Measurements from ENCODE around the gene NT5M. TPM values are rescaled to one million over a fixed set of nuclear protein-coding genes. Genes with fewer than 3 reads are reported as not detected.
A peak's percentile ranks its signal among the peaks of the same experiment; 100 is the strongest.

The NT5M gene
- total RNA-seq, 1 experiment from 2014 or later: 23.6 TPM

GRCh38 chr17:17351901-17352781 is 49.0 kb downstream of the NT5M start:
- H3K9ac ChIP-seq (ENCODE audit: low read length): no peak overlapping the region
- H3K4me1 ChIP-seq (ENCODE audit: low read length): peaks cover 3% of the 10 kb centered on the region
- H3K79me2 ChIP-seq (ENCODE audit: low read length): no peaks in the 10 kb centered on the region
- no peaks in the 10 kb centered on the region for H3K36me3 ChIP-seq (ENCODE audit: insufficient read depth, low read length)
- no peak overlapping the region for H3K27ac ChIP-seq (ENCODE audit: low read length)
- no peaks in the 10 kb centered on the region for H3K27me3 ChIP-seq (ENCODE audit: low read length)
- no peak for DNase-seq
- H3K9me3 ChIP-seq (ENCODE audit: low read length): no peaks in the 10 kb centered on the region
- H3K9me2 ChIP-seq (replicated peaks; ENCODE audit: insufficient read depth, low read length): no peaks in the 10 kb centered on the region
- no peak overlapping the region for H2AFZ ChIP-seq (ENCODE audit: low read length)
- 0 out of 2 replicates have a peak, but pooled peaks cover 2% of the 10 kb centered on the region for H4K20me1 ChIP-seq (ENCODE audit: insufficient read depth, low read depth, low read length)
- no peak overlapping the region for H3K4me3 ChIP-seq (ENCODE audit: low read length)
- no peak overlapping the region for H3K4me2 ChIP-seq (ENCODE audit: low read depth, low read length, poor library complexity, severe bottlenecking)

DNA sequence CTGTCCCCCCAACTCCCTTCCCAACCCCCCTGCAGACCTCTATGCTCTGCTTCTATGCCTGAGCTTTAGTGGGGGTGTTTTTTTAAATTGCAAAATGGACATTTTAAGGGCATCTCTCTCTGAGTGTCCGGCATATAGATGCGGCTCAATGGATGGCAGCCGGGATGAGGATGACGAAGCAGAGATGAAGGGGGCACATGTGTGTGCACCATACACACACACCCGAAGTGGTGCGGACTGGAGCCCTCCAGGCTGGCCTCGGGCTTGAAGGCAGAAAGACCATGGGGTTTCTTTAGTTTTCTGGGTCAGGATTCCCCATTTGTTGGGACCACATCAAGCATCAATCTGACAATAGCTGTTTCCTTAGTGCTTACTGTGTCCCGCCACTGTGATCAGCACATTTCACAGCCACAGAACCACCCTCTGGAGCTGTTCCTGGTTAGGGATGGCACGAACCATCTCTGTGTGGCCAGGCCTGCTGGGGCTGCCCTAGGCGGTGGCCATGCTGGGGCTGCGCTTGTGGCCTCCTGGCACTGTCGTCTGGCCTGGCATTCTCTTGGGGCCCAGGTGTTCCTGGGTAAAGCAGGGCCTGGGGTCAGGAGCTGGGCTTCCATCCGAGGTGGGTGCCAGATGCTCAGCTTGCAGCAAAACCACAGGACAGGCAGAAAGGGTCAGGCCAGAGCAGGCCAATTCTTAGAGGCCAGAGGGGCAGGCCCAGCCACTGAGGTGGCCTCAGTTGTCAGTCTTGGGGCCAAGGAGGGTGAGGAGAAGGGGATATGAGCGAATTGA is 49.9 kb downstream of the NT5M start:
- H3K36me3 ChIP-seq (ENCODE audit: insufficient read depth, low read length): no peaks in the 10 kb centered on the region
- no peaks in the 10 kb centered on the region for H3K27me3 ChIP-seq (ENCODE audit: low read length)
- H3K4me3 ChIP-seq (ENCODE audit: low read length): no peak overlapping the region
- H3K4me1 ChIP-seq (ENCODE audit: low read length): peaks cover 3% of the 10 kb centered on the region
- H3K9ac ChIP-seq (ENCODE audit: low read length): no peak overlapping the region
- H3K4me2 ChIP-seq (ENCODE audit: low read depth, low read length, poor library complexity, severe bottlenecking): no peak overlapping the region
- H4K20me1 ChIP-seq (ENCODE audit: insufficient read depth, low read depth, low read length): no peaks in the 10 kb centered on the region
- no peak overlapping the region for H3K27ac ChIP-seq (ENCODE audit: low read length)
- H3K79me2 ChIP-seq (ENCODE audit: low read length): no peaks in the 10 kb centered on the region
- no peaks in the 10 kb centered on the region for H3K9me2 ChIP-seq (replicated peaks; ENCODE audit: insufficient read depth, low read length)
- DNase-seq: no peak
- no peaks in the 10 kb centered on the region for H3K9me3 ChIP-seq (ENCODE audit: low read length)
- H2AFZ ChIP-seq (ENCODE audit: low read length): no peak overlapping the region

- Histone ChIP-seq H3K4me1 (ENCODE audit: low read length) (peaks cover 3% of the 10 kb centered on the region), H4K20me1 (ENCODE audit: insufficient read depth, low read depth, low read length) (no peaks in the 10 kb centered on the region), H3K27me3 (ENCODE audit: low read length) (no peaks in the 10 kb centered on the region), H3K4me2 (ENCODE audit: low read depth, low read length, poor library complexity, severe bottlenecking) (no peak overlapping the region), H3K4me3 (ENCODE audit: low read length) (no peak overlapping the region), H2AFZ (ENCODE audit: low read length) (no peak overlapping the region), H3K27ac (ENCODE audit: low read length) (no peak overlapping the region), H3K9ac (ENCODE audit: low read length) (no peak overlapping the region), H3K9me2 (replicated peaks; ENCODE audit: insufficient read depth, low read length) (no peaks in the 10 kb centered on the region), H3K9me3 (ENCODE audit: low read length) (no peaks in the 10 kb centered on the region), H3K36me3 (ENCODE audit: insufficient read depth, low read length) (no peaks in the 10 kb centered on the region), H3K79me2 (ENCODE audit: low read length) (no peaks in the 10 kb centered on the region)
- DNase-seq: no peak
Observed at GRCh38 chr17:17353625-17354484, 50.7 kb downstream of the NT5M start.

DNA sequence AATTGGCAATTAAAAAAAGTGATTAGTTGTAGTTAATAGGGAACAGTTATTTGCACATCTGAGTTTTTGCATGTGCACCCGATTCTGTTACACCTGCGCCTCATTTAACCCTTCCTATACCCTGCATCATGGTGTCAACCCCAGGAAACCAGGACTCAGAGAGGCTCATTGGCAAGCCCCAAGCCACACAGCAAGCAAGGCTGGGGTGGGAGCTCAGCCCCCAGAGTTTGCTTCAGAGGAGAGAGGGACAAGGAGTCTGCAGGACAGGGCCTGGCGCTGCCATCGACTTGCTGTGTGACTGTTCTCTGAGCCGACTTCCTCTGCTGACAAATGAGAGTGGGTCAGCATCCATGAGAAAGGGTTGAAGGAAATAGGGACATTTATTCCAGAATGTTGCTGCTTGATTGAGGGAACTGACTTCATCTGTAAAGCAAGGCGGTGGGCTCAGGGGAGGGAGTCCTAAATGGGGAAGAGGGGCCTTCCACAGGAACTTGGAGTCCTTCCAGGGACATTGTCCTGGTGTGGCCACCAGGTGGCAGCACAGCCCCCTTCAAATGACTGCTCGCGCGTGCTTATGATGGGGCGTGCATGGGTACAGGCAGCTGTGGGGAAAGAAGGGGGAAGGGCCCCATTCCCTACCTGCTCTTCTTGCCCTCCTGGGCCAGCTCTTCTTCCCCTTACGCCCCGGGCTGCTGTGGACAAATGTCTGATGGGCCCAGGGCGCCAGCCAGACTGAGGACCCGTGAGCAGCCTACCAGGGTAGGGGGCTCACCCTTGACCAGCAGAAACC is 51.6 kb downstream of the NT5M start:
- Histone ChIP-seq H3K9ac (ENCODE audit: low read length) (no peak overlapping the region), H3K9me3 (ENCODE audit: low read length) (peaks cover 1% of the 10 kb centered on the region; the same call in 1 of the 2 replicates), H2AFZ (ENCODE audit: low read length) (no peak overlapping the region; the same call in 1 of the 2 replicates), H3K4me1 (ENCODE audit: low read length) (peaks cover 3% of the 10 kb centered on the region), H3K4me2 (ENCODE audit: low read depth, low read length, poor library complexity, severe bottlenecking) (no peak overlapping the region), H3K79me2 (ENCODE audit: low read length) (no peaks in the 10 kb centered on the region), H3K9me2 (replicated peaks; ENCODE audit: insufficient read depth, low read length) (no peaks in the 10 kb centered on the region), H3K36me3 (ENCODE audit: insufficient read depth, low read length) (no peaks in the 10 kb centered on the region), H3K4me3 (ENCODE audit: low read length) (no peak overlapping the region), H3K27me3 (ENCODE audit: low read length) (no peaks in the 10 kb centered on the region), H3K27ac (ENCODE audit: low read length) (no peak overlapping the region), H4K20me1 (ENCODE audit: insufficient read depth, low read depth, low read length) (no peaks in the 10 kb centered on the region)
- DNase-seq: peak; percentile 90

- DNase-seq: no peak
- Histone ChIP-seq H3K79me2 (ENCODE audit: low read length) (no peaks in the 10 kb centered on the region), H3K4me3 (ENCODE audit: low read length) (no peak overlapping the region), H2AFZ (ENCODE audit: low read length) (no peak overlapping the region; the same call in 1 of the 2 replicates), H3K27me3 (ENCODE audit: low read length) (no peaks in the 10 kb centered on the region), H3K27ac (ENCODE audit: low read length) (no peak overlapping the region), H3K4me1 (ENCODE audit: low read length) (peaks cover 3% of the 10 kb centered on the region), H3K9me3 (ENCODE audit: low read length) (peaks cover 2% of the 10 kb centered on the region; the same call in 1 of the 2 replicates), H4K20me1 (ENCODE audit: insufficient read depth, low read depth, low read length) (no peaks in the 10 kb centered on the region), H3K9ac (ENCODE audit: low read length) (no peak overlapping the region), H3K9me2 (replicated peaks; ENCODE audit: insufficient read depth, low read length) (no peaks in the 10 kb centered on the region), H3K4me2 (ENCODE audit: low read depth, low read length, poor library complexity, severe bottlenecking) (no peak overlapping the region), H3K36me3 (ENCODE audit: insufficient read depth, low read length) (no peaks in the 10 kb centered on the region)
Observed at GRCh38 chr17:17355426-17355825, 52.3 kb downstream of the NT5M start.

DNA sequence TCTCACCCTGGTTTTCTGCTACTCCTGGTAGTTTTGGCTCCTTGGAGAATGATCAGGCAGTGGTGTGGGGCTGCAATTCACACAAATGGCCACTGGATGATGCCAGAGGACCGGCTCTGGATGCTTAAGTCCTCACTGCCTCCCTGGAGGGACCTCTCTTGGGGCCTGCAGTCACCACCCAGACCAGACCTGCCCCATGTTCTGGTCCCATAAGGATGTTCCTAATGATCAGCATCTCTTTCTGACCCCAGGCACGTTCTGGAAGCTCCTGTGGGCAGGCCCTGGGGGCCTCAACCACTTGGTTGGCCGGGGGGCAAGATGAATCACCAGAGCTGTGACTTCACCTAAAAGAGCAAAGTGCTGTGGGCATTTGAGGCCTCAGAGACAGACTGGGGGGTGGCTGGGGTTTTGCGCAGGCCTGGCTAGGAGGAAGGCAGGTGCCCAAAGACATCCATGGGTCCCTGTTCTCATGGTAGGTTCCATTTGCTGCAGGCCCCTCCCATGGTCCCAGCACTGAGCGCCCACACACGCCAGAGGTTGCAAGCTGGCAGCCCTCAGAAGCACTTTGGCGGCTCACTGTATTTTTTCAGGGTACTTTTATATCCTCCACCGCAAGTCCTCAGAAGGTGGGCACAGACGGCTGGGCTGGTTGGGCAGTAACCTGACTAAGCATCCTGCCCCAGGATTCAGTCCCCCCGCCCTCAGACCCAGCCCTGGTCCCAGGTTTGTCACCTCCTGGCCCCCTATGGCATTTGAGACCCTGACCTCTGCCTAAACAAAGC is 53.2 kb downstream of the NT5M start:
- DNase-seq: peak; percentile 90
- H3K9ac ChIP-seq (ENCODE audit: low read length): no peak overlapping the region
- peaks cover 3% of the 10 kb centered on the region for H3K4me1 ChIP-seq (ENCODE audit: low read length)
- H3K27me3 ChIP-seq (ENCODE audit: low read length): no peaks in the 10 kb centered on the region
- no peak overlapping the region for H3K4me3 ChIP-seq (ENCODE audit: low read length)
- H3K9me3 ChIP-seq (ENCODE audit: low read length): peaks cover 2% of the 10 kb centered on the region; the same call in 1 of the 2 replicates
- H4K20me1 ChIP-seq (ENCODE audit: insufficient read depth, low read depth, low read length): no peaks in the 10 kb centered on the region
- no peaks in the 10 kb centered on the region for H3K9me2 ChIP-seq (replicated peaks; ENCODE audit: insufficient read depth, low read length)
- H3K36me3 ChIP-seq (ENCODE audit: insufficient read depth, low read length): no peaks in the 10 kb centered on the region
- no peaks in the 10 kb centered on the region for H3K79me2 ChIP-seq (ENCODE audit: low read length)
- H3K27ac ChIP-seq (ENCODE audit: low read length): no peak overlapping the region
- no peak overlapping the region for H2AFZ ChIP-seq (ENCODE audit: low read length)
- H3K4me2 ChIP-seq (ENCODE audit: low read depth, low read length, poor library complexity, severe bottlenecking): no peak overlapping the region

- no peak for DNase-seq
- Histone ChIP-seq H3K9me3 (ENCODE audit: low read length) (peaks cover 2% of the 10 kb centered on the region; the same call in 1 of the 2 replicates), H4K20me1 (ENCODE audit: insufficient read depth, low read depth, low read length) (no peaks in the 10 kb centered on the region)
Observed at GRCh38 chr17:17356931-17357270, 53.7 kb downstream of the NT5M start.

More at GRCh38 chr17:17356931-17357270, 53.7 kb downstream of the NT5M start:
- no peak overlapping the region for H3K27ac ChIP-seq (ENCODE audit: low read length)
- no peaks in the 10 kb centered on the region for H3K79me2 ChIP-seq (ENCODE audit: low read length)
- no peaks in the 10 kb centered on the region for H3K36me3 ChIP-seq (ENCODE audit: insufficient read depth, low read length)
- H3K4me1 ChIP-seq (ENCODE audit: low read length): peaks cover 3% of the 10 kb centered on the region
- no peaks in the 10 kb centered on the region for H3K9me2 ChIP-seq (replicated peaks; ENCODE audit: insufficient read depth, low read length)
- no peak overlapping the region for H2AFZ ChIP-seq (ENCODE audit: low read length)
- no peak overlapping the region for H3K4me3 ChIP-seq (ENCODE audit: low read length)
- no peak overlapping the region for H3K4me2 ChIP-seq (ENCODE audit: low read depth, low read length, poor library complexity, severe bottlenecking)
- no peaks in the 10 kb centered on the region for H3K27me3 ChIP-seq (ENCODE audit: low read length)
- H3K9ac ChIP-seq (ENCODE audit: low read length): no peak overlapping the region
